GM12892 (cell line): ENCODE measurements around the gene MTHFSD.

Experiments
- POLR2A ChIP-seq: IDR thresholded peaks from 2 replicates; pipeline ENCODE4 v1.6.1; 2011; ENCODE audit warnings: low read depth, low read length, control low read depth
- POLR2AphosphoS5 ChIP-seq: IDR thresholded peaks from 2 replicates; pipeline ENCODE4 v1.6.1; 2011; ENCODE audit warnings: low read depth, low read length, control low read depth
- TAF1 ChIP-seq: IDR thresholded peaks from 2 replicates; pipeline ENCODE4 v1.6.1; 2011; ENCODE audit warnings: low read depth, mild to moderate bottlenecking, control low read depth, low read length, borderline replicate concordance

- TF ChIP-seq POLR2A (no peak), POLR2AphosphoS5 (no peak), TAF1 (no peak)
Observed at GRCh38 chr16:86542756-86543750, 12.0 kb downstream of the MTHFSD start.
